GM06990 (cell line): ENCODE results near the gene TNKS1BP1.

Experiments used
- DNase-seq: peaks from one replicate; pipeline ENCODE4 v3.0.0-alpha.2; 2011; ENCODE audit not compliant: insufficient read length; ENCODE audit errors: extremely low read depth
- H3K27me3 ChIP-seq: replicated peaks from 2 replicates; pipeline ENCODE4 v1.6.0; 2011; ENCODE audit warnings: low read length; ENCODE audit not compliant: control insufficient read depth, insufficient read depth
- H3K36me3 ChIP-seq: 2 replicates; pipeline ENCODE4 v1.5.1; 2011; ENCODE audit warnings: low read length; ENCODE audit not compliant: control insufficient read depth, insufficient read depth
- H3K4me3 ChIP-seq: replicated peaks from 2 replicates; pipeline ENCODE4 v1.5.1; 2011; ENCODE audit warnings: low read depth, mild to moderate bottlenecking, control low read depth, low read length
- TF ChIP-seq, protein P1 (sequence below): IDR thresholded peaks from 2 replicates; pipeline ENCODE4 v1.5.1; 2011; ENCODE audit warnings: low read length, control low read depth, mild to moderate bottlenecking, inconsistent platforms; ENCODE audit not compliant: insufficient read depth, poor library complexity, severe bottlenecking

Gene TNKS1BP1

DNA sequence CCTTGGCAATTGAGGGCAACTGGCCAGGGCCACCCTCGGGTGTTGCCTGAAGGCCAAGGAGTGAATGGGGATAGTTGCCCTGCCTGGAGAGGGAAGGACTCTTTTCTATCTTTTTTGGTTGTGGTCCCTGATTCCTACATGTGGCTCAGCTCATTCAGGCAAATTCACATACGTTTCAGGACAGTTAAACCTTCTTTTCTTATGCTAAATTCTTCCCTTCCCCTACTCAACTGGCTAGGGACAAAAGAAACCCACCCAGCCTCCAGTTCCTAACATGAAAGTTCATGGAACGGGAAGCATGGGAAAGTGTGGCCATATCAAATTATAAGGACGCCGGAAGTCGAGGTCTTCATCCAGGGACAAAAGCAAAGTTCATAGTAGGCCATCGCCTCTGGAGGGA, 61.4 kb downstream of the TNKS1BP1 start:
- TF ChIP-seq, protein P1, sequence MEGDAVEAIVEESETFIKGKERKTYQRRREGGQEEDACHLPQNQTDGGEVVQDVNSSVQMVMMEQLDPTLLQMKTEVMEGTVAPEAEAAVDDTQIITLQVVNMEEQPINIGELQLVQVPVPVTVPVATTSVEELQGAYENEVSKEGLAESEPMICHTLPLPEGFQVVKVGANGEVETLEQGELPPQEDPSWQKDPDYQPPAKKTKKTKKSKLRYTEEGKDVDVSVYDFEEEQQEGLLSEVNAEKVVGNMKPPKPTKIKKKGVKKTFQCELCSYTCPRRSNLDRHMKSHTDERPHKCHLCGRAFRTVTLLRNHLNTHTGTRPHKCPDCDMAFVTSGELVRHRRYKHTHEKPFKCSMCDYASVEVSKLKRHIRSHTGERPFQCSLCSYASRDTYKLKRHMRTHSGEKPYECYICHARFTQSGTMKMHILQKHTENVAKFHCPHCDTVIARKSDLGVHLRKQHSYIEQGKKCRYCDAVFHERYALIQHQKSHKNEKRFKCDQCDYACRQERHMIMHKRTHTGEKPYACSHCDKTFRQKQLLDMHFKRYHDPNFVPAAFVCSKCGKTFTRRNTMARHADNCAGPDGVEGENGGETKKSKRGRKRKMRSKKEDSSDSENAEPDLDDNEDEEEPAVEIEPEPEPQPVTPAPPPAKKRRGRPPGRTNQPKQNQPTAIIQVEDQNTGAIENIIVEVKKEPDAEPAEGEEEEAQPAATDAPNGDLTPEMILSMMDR: no peak
- Histone ChIP-seq H3K4me3 (no peak overlapping the region), H3K27me3 (no peaks in the 10 kb centered on the region), H3K36me3 (no peaks in the 10 kb centered on the region)
- DNase-seq: no peak

DNA sequence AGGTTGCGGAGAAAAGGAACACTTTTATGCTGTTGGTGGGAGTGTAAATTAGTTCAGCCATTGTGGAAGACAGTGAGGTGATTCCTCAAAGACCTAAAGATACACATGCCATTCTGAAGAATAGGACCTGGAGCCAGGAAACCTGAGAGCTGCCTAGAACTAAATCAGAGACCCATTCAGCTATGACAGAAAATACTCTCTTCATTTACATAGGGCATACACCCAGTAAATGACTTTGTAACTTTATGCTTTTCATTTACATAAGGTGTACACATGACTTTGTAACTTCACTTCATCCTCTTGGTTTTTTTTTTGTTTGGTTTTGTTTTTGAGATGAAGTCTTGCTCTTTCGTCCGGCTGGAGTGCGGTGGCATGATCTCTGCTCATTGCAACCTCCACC, 62.6 kb downstream of the TNKS1BP1 start:
- Histone ChIP-seq H3K36me3 (no peaks in the 10 kb centered on the region), H3K27me3 (no peaks in the 10 kb centered on the region), H3K4me3 (no peak overlapping the region)
- DNase-seq: no peak
- TF ChIP-seq, protein P1: no peak

DNA sequence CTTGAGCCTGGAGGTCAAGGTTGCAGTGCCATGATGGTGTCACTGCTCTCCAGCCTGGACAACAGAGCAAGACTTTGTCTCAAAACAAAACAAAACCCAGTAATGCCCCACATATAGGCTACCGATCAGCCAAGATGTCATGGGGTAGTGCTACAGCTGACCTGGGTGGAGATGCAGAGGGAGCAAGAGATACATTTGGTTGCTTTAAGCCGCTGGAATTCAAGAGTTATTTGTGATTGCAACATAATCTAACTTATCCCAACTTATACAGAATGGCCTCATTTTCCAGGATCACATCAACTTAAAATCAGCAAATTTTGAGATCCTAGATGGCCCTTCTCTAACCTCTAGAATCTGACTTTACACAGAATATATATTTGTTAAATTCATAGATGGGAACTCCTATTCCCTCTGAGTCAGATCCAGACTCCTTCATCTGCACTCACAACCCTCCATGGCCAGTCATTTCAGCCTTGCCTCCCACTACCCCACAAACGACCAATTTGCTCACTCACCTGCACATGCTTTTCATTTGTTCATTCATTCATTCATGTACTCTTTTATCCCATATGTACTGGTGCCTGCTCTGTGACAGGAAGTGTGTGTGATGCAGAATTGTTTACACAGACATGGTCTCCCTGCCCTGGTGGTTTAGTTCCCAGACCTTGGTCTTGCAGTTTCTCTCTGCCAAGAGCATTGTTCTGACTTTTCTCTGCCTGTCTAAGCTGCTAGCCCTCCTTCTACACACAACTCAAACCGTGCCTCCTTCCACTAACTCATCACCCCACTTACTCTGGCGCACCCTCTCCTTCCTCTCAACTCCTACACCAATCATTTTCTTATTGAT, 63.6 kb downstream of the TNKS1BP1 start:
- Histone ChIP-seq H3K4me3 (no peak overlapping the region), H3K36me3 (no peaks in the 10 kb centered on the region), H3K27me3 (no peaks in the 10 kb centered on the region)
- TF ChIP-seq, protein P1: no peak
- no peak for DNase-seq

DNA sequence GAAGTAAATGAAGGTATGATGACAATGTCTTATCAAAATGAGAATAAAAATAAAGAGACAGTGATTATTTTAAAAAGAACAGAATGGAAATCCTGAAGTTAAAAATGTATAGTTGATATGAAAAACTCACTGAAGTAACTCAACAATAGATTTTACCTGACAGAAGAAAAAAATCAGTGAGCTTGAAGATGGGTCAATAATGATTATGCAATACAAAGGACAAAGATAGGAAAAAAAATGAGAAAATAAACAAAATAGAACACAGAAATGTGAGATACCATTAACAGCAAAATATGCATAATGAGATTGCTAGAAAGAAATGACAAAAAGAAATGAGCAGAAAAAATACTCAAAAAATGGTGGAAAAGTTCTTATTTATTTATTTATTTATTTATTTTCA, 68.6 kb downstream of the TNKS1BP1 start:
- no peak for DNase-seq
- TF ChIP-seq, protein P1: no peak
- Histone ChIP-seq H3K27me3 (no peaks in the 10 kb centered on the region), H3K36me3 (no peaks in the 10 kb centered on the region), H3K4me3 (no peak overlapping the region)

DNA sequence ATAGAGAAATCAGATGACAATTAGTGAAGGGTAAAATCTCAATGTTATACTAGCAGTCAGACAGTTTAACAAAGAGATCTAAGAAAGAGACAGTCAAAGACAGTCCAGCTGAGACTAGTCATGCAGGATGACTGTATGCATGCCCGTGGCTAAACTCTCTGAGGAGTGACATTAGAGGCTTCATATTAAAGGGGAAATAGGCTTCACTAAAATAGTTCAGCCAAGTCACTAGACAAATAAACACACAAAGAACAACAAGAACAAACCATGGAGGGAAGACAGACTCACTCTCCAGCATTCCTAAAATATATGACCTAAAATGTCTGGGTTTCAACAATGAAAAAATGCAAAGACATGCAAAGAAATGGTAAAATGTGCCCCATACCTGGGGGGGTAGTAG, 69.1 kb downstream of the TNKS1BP1 start:
- TF ChIP-seq, protein P1: no peak
- Histone ChIP-seq H3K36me3 (no peaks in the 10 kb centered on the region), H3K4me3 (no peak overlapping the region), H3K27me3 (no peaks in the 10 kb centered on the region)
- DNase-seq: no peak
